NCI-H446 treated with DMSO at 0.1 percent for 48 hours (cell line): Measurements from ENCODE around the gene TERT.

Experiments used
- DNase-seq: peaks from one replicate; lab custom pipeline; 2025; lab: John Stamatoyannopoulos, UW

Gene TERT

GRCh38 chr5:1318659-1319251 is 23.9 kb upstream of the TERT start:
- DNase-seq, result no peak

DNA sequence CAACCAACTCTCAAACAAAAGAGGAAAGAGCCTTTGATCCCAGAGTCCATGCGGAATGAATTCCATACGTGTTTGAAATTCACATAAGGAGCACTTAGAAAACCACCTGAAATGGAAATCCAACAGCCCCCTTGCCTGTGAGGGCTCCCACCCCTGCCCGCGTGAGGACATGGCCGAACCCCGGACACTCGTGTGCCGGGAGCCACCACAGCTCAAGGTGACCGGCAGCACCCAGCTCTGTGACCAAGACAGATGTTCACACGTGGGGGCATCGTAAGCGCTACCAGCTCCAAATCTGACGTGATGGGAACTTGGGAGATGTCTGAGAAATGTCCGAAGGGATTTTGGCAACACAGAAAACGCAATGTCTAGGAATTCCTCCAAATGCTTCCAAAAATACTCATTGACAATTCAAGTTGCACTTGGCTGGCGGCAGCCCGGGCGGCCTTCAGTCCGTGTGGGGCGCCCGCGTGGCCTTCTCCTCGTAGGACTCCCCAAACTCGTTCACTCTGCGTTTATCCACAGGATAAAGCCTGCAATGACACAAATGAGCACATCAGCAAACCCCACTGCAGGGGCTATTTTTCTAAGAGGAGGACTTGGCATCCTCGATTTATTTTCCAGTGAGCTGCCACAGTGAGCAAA is 23.2 kb upstream of the TERT start:
- no peak for DNase-seq

DNA sequence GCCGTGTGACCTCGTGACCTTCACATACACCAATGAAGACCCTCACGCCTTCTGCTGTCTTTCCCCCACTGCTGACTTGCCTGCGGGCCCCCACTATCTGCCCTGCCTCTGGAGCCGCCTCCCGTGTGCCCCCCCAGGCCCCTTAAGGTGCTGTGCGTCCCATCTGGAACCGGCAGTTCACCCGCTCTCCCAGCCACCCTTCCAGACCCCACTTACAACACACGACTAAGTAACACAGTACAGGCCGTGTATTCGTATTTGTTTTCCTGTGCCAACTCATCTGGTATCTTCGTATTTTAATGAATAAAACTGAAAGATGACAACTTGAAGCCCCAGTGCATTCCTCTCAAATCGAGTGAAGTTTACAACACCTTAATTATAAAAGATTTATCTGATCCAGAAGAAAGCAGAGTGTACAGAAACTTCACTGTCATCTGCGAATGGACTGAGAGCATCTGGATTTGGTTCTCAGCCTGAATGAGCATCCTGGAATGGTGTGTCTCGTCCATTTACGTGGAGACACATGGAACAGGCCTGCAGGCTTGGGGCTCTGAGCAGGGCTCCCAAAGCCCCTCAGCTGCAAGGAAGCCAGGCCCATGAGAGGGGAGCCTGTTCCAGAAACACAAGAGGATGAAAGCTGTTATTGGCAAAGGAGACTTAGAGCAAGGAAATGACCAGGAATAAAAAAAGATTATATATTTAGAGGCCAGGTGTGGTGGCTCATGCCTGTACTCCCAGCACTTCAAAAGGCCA is 21.9 kb upstream of the TERT start:
- no peak for DNase-seq

- no peak for DNase-seq
These were observed 21.1 kb upstream of the TERT start for GRCh38 chr5:1315709-1316587.

DNA sequence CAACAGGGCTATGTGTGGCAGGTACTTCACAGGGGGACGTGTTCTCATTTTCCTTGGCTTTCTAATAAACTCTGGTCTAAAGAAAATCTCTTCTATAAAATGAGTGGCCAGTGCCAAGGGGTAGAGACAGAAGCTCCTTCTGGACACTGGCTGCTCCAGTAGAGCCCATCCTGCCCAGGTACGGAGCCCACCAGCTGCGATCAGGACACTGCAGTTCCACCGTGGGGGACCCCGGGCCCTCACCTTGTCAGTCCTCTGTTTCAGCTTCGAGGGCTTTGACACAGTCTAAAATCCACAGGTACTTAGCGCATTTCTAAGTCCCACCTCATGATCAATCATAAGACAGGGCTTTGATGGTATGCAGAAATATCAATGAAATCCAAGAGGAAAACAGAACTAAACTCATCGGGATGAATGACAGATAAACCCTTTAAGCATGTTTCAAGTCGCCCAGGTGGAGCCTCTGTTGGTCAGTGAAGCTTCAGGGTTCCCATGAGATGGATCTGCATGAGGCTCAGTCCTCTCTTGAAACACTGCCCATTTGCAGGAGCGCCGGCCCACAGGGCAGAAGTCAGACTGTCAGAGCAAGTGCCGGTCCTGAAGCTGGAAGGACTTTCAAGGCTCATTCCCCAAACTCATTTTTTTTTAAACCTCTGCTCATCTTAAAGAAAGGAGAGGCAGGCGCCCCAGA is 20.3 kb upstream of the TERT start:
- DNase-seq, result no peak

GRCh38 chr5:1314564-1314982 is 19.7 kb upstream of the TERT start:
- DNase-seq, result no peak

DNA sequence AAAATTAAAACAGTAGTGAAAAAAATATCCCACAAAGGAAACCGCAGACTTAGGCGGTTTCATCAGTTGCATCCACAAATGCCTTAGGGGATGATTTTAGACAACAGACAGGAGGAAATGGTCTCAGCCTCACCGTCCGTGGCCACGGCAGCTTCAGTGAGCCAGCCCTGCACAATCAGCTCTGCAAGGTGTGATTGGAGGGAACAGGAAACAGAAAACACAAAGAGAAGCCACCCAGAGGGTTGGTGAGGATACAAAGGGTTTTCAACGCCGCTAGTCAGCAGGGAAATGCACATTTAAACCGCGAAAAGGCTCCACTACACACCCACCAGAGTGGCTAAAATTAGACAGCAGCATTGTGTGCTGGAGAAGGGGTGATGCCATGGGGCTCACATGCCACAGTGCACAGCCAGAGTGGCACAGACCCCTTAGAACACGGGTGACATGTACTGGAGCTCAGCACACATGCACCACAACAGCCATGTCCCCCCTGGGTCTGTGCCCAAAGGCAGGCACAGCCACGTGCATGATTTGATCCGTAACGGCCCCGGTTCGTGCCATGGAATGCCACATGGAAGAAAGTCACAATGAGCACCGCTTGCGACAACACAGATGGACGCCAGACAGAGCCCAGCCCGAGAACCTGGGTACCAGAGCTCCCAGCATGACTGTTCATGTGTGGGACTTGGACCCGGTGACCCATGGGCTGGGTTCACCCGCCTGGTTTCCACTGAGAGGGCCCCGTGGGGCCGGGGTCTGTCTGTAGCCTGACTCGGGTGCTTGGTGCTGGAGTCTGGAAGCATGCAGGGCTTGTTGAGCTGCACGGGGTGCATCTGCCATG is 18.3 kb upstream of the TERT start:
- DNase-seq, result no peak

- DNase-seq, result no peak
These were observed 17.3 kb upstream of the TERT start for GRCh38 chr5:1312206-1312605.

- DNase-seq, result no peak
These were observed 16.7 kb upstream of the TERT start for GRCh38 chr5:1311439-1312055.

DNA sequence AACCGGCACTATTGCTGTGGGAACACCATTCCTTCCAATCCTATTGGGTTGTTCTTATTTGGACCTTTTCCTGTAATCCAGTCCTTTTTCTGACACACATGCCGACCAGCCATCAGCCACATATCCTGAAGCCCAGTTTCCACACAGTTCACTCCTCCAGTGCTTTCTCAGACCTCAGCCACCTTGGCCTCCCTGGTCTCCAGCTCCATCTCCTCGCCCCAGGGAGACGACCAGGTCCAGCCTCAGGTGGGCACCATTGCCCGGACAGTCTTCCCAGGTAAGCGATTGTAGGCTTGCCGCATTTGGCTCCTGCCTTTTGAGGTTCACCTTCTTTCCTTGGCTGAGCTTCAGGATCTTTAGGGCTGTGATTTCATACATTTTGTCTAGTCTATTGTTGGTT is 15.2 kb upstream of the TERT start:
- DNase-seq, result no peak

- DNase-seq, result no peak
These were observed 9.2 kb upstream of the TERT start for GRCh38 chr5:1304033-1304432.

GRCh38 chr5:1302258-1302657 is 7.4 kb upstream of the TERT start:
- DNase-seq, result no peak

GRCh38 chr5:1300581-1301083 is 5.8 kb upstream of the TERT start:
- no peak for DNase-seq

GRCh38 chr5:1299961-1300360 is 5.1 kb upstream of the TERT start:
- no peak for DNase-seq

- no peak for DNase-seq
These were observed 4.6 kb upstream of the TERT start for GRCh38 chr5:1299511-1299850.

GRCh38 chr5:1298723-1299510 is 4.0 kb upstream of the TERT start:
- DNase-seq, result no peak

DNA sequence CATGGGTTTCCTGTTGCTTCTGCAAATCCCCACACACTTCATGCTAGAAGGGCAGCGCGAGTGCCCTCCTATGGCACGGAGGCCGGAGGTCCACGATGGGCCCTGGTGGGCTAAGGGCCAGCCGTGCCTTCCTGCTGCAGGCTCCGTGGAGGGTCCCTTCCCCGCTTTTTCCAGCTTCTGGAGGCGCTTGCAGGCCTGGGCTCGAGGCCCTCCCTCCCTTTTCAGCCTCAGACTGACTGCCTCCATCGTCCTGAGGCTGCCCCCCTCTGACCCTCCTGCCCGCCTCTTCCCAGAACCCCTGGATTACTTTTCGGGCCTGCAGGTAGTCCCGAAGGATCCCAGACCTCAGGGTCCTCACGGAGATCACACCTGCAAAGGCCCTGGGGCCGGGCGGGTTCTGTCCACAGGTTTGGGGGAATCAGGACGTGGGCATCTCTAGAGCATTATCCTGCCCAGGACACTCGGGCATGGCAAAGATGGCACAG is 3.2 kb upstream of the TERT start:
- DNase-seq, result no peak

- DNase-seq, result no peak
These were observed 2.4 kb upstream of the TERT start for GRCh38 chr5:1297243-1297642.

DNA sequence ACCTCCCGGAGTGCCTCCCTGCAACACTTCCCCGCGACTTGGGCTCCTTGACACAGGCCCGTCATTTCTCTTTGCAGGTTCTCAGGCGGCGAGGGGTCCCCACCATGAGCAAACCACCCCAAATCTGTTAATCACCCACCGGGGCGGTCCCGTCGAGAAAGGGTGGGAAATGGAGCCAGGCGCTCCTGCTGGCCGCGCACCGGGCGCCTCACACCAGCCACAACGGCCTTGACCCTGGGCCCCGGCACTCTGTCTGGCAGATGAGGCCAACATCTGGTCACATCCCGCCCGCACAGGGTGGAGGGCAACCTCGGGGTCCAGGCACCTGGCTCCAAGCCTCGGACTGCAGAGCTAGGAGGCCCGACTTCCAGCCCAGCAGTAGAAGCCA is 776 bp upstream of the TERT start:
- no peak for DNase-seq
